ENCODE measurements around the gene TATDN3. TPM values are rescaled to one million over a fixed set of nuclear protein-coding genes. Genes with fewer than 3 reads are reported as not detected.

Gene TATDN3
- total and polyA plus RNA-seq, 9 of the 15 experiments (the other 6 are each of a cell fraction or from before 2014, with no cell fraction given) = 18.3 to 79.9 (median 28.2) TPM

GRCh38 chr1:212825798-212826452, 34.2 kb downstream of the TATDN3 start (continued):
- TF ChIP-seq, protein P1, sequence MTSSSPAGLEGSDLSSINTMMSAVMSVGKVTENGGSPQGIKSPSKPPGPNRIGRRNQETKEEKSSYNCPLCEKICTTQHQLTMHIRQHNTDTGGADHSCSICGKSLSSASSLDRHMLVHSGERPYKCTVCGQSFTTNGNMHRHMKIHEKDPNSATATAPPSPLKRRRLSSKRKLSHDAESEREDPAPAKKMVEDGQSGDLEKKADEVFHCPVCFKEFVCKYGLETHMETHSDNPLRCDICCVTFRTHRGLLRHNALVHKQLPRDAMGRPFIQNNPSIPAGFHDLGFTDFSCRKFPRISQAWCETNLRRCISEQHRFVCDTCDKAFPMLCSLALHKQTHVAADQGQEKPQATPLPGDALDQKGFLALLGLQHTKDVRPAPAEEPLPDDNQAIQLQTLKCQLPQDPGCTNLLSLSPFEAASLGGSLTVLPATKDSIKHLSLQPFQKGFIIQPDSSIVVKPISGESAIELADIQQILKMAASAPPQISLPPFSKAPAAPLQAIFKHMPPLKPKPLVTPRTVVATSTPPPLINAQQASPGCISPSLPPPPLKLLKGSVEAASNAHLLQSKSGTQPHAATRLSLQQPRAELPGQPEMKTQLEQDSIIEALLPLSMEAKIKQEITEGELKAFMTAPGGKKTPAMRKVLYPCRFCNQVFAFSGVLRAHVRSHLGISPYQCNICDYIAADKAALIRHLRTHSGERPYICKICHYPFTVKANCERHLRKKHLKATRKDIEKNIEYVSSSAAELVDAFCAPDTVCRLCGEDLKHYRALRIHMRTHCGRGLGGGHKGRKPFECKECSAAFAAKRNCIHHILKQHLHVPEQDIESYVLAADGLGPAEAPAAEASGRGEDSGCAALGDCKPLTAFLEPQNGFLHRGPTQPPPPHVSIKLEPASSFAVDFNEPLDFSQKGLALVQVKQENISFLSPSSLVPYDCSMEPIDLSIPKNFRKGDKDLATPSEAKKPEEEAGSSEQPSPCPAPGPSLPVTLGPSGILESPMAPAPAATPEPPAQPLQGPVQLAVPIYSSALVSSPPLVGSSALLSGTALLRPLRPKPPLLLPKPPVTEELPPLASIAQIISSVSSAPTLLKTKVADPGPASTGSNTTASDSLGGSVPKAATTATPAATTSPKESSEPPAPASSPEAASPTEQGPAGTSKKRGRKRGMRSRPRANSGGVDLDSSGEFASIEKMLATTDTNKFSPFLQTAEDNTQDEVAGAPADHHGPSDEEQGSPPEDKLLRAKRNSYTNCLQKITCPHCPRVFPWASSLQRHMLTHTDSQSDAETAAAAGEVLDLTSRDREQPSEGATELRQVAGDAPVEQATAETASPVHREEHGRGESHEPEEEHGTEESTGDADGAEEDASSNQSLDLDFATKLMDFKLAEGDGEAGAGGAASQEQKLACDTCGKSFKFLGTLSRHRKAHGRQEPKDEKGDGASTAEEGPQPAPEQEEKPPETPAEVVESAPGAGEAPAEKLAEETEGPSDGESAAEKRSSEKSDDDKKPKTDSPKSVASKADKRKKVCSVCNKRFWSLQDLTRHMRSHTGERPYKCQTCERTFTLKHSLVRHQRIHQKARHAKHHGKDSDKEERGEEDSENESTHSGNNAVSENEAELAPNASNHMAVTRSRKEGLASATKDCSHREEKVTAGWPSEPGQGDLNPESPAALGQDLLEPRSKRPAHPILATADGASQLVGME (CRISPR knock-in tag; IDR thresholded peaks at IDR 0.05) = no peak
- TF ChIP-seq CBX3 (IDR thresholded peaks at IDR 0.05; ENCODE audit: borderline replicate concordance in 1 of 2, low read length in 2 of 2) (peak in 1 of 2 experiments; percentile 100; a peak in 2 of 3 replicates), NFRKB (IDR thresholded peaks at IDR 0.05; ENCODE audit: low read depth) (no peak), ZNF561 (CRISPR knock-in tag; conservative IDR thresholded peaks at IDR 0.05) (peak; percentile 90), NFIC (IDR thresholded peaks at IDR 0.05) (no peak), RHOXF2B (CRISPR knock-in tag; conservative IDR thresholded peaks at IDR 0.05) (no peak), LEF1 (IDR thresholded peaks at IDR 0.05) (peak; percentile 33; the same call in 1 of the 2 replicates), ZEB2 (IDR thresholded peaks at IDR 0.05) (peak; percentile 86; the same call in 1 of the 2 replicates), ZNF143 (CRISPR knock-in tag; IDR thresholded peaks at IDR 0.05) (no peak), ZNF444 (CRISPR knock-in tag; IDR thresholded peaks at IDR 0.05) (no peak), ZNF224 (CRISPR knock-in tag; IDR thresholded peaks at IDR 0.05) (no peak), CCNT2 (IDR thresholded peaks at IDR 0.05; ENCODE audit: borderline replicate concordance, extremely low read depth, insufficient read length, low read depth, low read length) (no peak), TCF7L2 (IDR thresholded peaks at IDR 0.05; ENCODE audit: low read depth, low read length) (no peak), SPI1 (IDR thresholded peaks at IDR 0.05; ENCODE audit: borderline replicate concordance, low read depth, low read length) (no peak), PTTG1 (tag; IDR thresholded peaks at IDR 0.05; ENCODE audit: low read depth) (no peak)
- TF ChIP-seq, protein P2, sequence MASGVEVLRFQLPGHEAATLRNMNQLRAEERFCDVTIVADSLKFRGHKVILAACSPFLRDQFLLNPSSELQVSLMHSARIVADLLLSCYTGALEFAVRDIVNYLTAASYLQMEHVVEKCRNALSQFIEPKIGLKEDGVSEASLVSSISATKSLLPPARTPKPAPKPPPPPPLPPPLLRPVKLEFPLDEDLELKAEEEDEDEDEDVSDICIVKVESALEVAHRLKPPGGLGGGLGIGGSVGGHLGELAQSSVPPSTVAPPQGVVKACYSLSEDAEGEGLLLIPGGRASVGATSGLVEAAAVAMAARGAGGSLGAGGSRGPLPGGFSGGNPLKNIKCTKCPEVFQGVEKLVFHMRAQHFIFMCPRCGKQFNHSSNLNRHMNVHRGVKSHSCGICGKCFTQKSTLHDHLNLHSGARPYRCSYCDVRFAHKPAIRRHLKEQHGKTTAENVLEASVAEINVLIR (CRISPR knock-in tag; IDR thresholded peaks at IDR 0.05) = no peak
- TF ChIP-seq, protein P3, sequence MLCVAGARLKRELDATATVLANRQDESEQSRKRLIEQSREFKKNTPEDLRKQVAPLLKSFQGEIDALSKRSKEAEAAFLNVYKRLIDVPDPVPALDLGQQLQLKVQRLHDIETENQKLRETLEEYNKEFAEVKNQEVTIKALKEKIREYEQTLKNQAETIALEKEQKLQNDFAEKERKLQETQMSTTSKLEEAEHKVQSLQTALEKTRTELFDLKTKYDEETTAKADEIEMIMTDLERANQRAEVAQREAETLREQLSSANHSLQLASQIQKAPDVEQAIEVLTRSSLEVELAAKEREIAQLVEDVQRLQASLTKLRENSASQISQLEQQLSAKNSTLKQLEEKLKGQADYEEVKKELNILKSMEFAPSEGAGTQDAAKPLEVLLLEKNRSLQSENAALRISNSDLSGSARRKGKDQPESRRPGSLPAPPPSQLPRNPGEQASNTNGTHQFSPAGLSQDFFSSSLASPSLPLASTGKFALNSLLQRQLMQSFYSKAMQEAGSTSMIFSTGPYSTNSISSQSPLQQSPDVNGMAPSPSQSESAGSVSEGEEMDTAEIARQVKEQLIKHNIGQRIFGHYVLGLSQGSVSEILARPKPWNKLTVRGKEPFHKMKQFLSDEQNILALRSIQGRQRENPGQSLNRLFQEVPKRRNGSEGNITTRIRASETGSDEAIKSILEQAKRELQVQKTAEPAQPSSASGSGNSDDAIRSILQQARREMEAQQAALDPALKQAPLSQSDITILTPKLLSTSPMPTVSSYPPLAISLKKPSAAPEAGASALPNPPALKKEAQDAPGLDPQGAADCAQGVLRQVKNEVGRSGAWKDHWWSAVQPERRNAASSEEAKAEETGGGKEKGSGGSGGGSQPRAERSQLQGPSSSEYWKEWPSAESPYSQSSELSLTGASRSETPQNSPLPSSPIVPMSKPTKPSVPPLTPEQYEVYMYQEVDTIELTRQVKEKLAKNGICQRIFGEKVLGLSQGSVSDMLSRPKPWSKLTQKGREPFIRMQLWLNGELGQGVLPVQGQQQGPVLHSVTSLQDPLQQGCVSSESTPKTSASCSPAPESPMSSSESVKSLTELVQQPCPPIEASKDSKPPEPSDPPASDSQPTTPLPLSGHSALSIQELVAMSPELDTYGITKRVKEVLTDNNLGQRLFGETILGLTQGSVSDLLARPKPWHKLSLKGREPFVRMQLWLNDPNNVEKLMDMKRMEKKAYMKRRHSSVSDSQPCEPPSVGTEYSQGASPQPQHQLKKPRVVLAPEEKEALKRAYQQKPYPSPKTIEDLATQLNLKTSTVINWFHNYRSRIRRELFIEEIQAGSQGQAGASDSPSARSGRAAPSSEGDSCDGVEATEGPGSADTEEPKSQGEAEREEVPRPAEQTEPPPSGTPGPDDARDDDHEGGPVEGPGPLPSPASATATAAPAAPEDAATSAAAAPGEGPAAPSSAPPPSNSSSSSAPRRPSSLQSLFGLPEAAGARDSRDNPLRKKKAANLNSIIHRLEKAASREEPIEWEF (CRISPR knock-in tag; IDR thresholded peaks at IDR 0.05) = no peak
